K562 (cell line): ENCODE results near the gene MYO1E. TPM values are rescaled to one million over a fixed set of nuclear protein-coding genes. Genes with fewer than 3 reads are reported as not detected.

Experiments
- DLX4 ChIP-seq: fragments of 250-450 bp; sonication (Bioruptor Pico); IDR thresholded peaks from 2 replicates; pipeline ENCODE4 v1.6.1; 2021; ENCODE audit warnings: mild to moderate bottlenecking
- KAT8 ChIP-seq: fragments of 450-650 bp; IDR thresholded peaks from 2 replicates; pipeline ENCODE4 v1.6.1; 2016; ENCODE audit warnings: low read depth, mild to moderate bottlenecking
- POLR2A ChIP-seq: fragments of 450-650 bp; conservative IDR thresholded peaks from 2 replicates; pipeline ENCODE4 v1.6.1; 2016
- SMARCA5 ChIP-seq: fragments of 450-650 bp; IDR thresholded peaks from 2 replicates; pipeline ENCODE4 v1.6.1; 2016
- XRCC3 ChIP-seq: fragments of 450-650 bp; IDR thresholded peaks from 2 replicates; pipeline ENCODE4 v1.6.1; 2017; ENCODE audit warnings: mild to moderate bottlenecking, moderate library complexity
- ZNF217 ChIP-seq: sonication (generic); formaldehyde crosslinking; IDR thresholded peaks from 2 replicates; pipeline ENCODE4 v1.8.0; 2022; ENCODE audit warnings: mild to moderate bottlenecking, missing genetic modification reagents
- ZNF318 ChIP-seq, 2 experiments: fragments of 450-650 bp; IDR thresholded peaks; 2 replicates each; pipeline ENCODE4 v1.6.1; 2016; ENCODE audit warnings: mild to moderate bottlenecking in 2 of 2, borderline replicate concordance in 1 of 2, low read depth in 1 of 2, moderate library complexity in 1 of 2
- ZNF586 ChIP-seq: fragments of 450-650 bp; formaldehyde crosslinking; conservative IDR thresholded peaks from 2 replicates; pipeline ENCODE4 v1.4.0; 2020; ENCODE audit warnings: mild to moderate bottlenecking, moderate library complexity
- ZNF780A ChIP-seq: fragments of 250-450 bp; sonication (Bioruptor Pico); IDR thresholded peaks from 2 replicates; pipeline ENCODE4 v1.5.0; 2021; ENCODE audit warnings: mild to moderate bottlenecking
- polyA plus RNA-seq, 8 experiments: library from polyadenylated mRNA; depleted of rRNA in 4 of 8; stranded (reverse) in 5 of 8; unstranded in 3 of 8; fragments of >200 nt; fragmentation: Nextera tagmentation in 2 of 8; fragmentation: Illumina TruSeq in 1 of 8; extraction: Ambion mirVana in 2 of 8; extraction: Trizol in 1 of 8; gene quantifications; 2 replicates each; pipeline versions ENCODE4 v1.2.1 to v1.2.3, GENCODE V29; 2011 to 2014; ENCODE audit warnings: inconsistent platforms in 1 of 8, missing spikeins in 1 of 8
- total RNA-seq, 7 experiments: library from RNA; depleted of rRNA in 6 of 7; stranded (reverse); fragments of >200 nt in 6 of 7; fragmentation: Illumina TruSeq in 2 of 7; extraction: Trizol in 2 of 7; gene quantifications; 2 replicates each; pipeline versions ENCODE4 v1.2.1 to v1.2.3, GENCODE V29; 2011 to 2021; ENCODE audit warnings: low replicate concordance in 1 of 7

Gene MYO1E
- total and polyA plus RNA-seq, 9 of the 15 experiments (the other 6 are each of a cell fraction or from before 2014, with no cell fraction given): under 0.01 to 0.44 (median 0.01) TPM; not detected in 6

GRCh38 chr15:59165726-59166125 lies 206.9 kb downstream of the MYO1E start (continued):
- TF ChIP-seq ZNF318 (IDR thresholded peaks at IDR 0.05; ENCODE audit: borderline replicate concordance in 1 of 2, low read depth in 1 of 2) (no peak), KAT8 (no peak), ZNF586 (CRISPR knock-in tag) (no peak), DLX4 (CRISPR knock-in tag) (no peak), XRCC3 (no peak), ZNF780A (CRISPR knock-in tag) (no peak), POLR2A (no peak), SMARCA5 (no peak), ZNF217 (CRISPR knock-in tag) (no peak)
